ENCODE measurements around the gene LCT. TPM values are rescaled to one million over a fixed set of nuclear protein-coding genes. Genes with fewer than 3 reads are reported as not detected.

Gene LCT
- total RNA-seq, 1 experiment from 2014 or later: 1.3 TPM

GRCh38 chr2:135863233-135863632, 26.2 kb upstream of the LCT start:
- no peak for TF ChIP-seq CTCF (IDR thresholded peaks at IDR 0.05; ENCODE audit: unreplicated experiment)
- DNase-seq: no peak
- CTCF ChIA-PET: no interaction called here
- H3K27me3 Mint-ChIP-seq (ENCODE audit: unreplicated experiment): no peaks in the 10 kb centered on the region
- H3K4me1 Mint-ChIP-seq (ENCODE audit: low read depth, unreplicated experiment): no peaks in the 10 kb centered on the region
- BruUV-seq (replicated peaks): no TSS peak
- intact Hi-C loops (cut with micrococcal nuclease; ENCODE audit: unreplicated experiment): no loop called here
- no peaks in the 10 kb centered on the region for H3K9me3 Mint-ChIP-seq (ENCODE audit: low read depth, unreplicated experiment)
- no peak overlapping the region for H3K4me3 Mint-ChIP-seq (ENCODE audit: low read depth, unreplicated experiment)
- no peak overlapping the region for H3K27ac Mint-ChIP-seq (ENCODE audit: unreplicated experiment)
- H3K36me3 Mint-ChIP-seq (ENCODE audit: insufficient read depth, unreplicated experiment): peaks cover 12% of the 10 kb centered on the region

- no peak for TF ChIP-seq CTCF (IDR thresholded peaks at IDR 0.05; ENCODE audit: unreplicated experiment)
- Mint-ChIP-seq H3K36me3 (ENCODE audit: insufficient read depth, unreplicated experiment) (peaks cover 11% of the 10 kb centered on the region), H3K9me3 (ENCODE audit: low read depth, unreplicated experiment) (no peaks in the 10 kb centered on the region), H3K4me3 (ENCODE audit: low read depth, unreplicated experiment) (no peak overlapping the region), H3K27ac (ENCODE audit: unreplicated experiment) (no peak overlapping the region), H3K27me3 (ENCODE audit: unreplicated experiment) (no peaks in the 10 kb centered on the region), H3K4me1 (ENCODE audit: low read depth, unreplicated experiment) (no peaks in the 10 kb centered on the region)
- DNase-seq: no peak
- intact Hi-C loops (cut with micrococcal nuclease; ENCODE audit: unreplicated experiment): no loop called here
- no TSS peak for BruUV-seq (replicated peaks)
- CTCF ChIA-PET: no interaction called here
Measured at GRCh38 chr2:135862718-135863117, 25.7 kb upstream of the LCT start.

GRCh38 chr2:135853401-135853800, 16.4 kb upstream of the LCT start:
- no peaks in the 10 kb centered on the region for H3K9me3 Mint-ChIP-seq (ENCODE audit: low read depth, unreplicated experiment)
- no peaks in the 10 kb centered on the region for H3K4me1 Mint-ChIP-seq (ENCODE audit: low read depth, unreplicated experiment)
- TF ChIP-seq CTCF (IDR thresholded peaks at IDR 0.05; ENCODE audit: unreplicated experiment): no peak
- CTCF ChIA-PET: no interaction called here
- no peaks in the 10 kb centered on the region for H3K27me3 Mint-ChIP-seq (ENCODE audit: unreplicated experiment)
- DNase-seq: no peak
- BruUV-seq (replicated peaks): no TSS peak
- no peak overlapping the region for H3K27ac Mint-ChIP-seq (ENCODE audit: unreplicated experiment)
- intact Hi-C loops (cut with micrococcal nuclease; ENCODE audit: unreplicated experiment): no loop called here
- H3K4me3 Mint-ChIP-seq (ENCODE audit: low read depth, unreplicated experiment): no peak overlapping the region
- H3K36me3 Mint-ChIP-seq (ENCODE audit: insufficient read depth, unreplicated experiment): peaks cover 13% of the 10 kb centered on the region

- intact Hi-C loops (cut with micrococcal nuclease; ENCODE audit: unreplicated experiment): no loop called here
- DNase-seq: no peak
- Mint-ChIP-seq H3K36me3 (ENCODE audit: insufficient read depth, unreplicated experiment) (peaks cover 13% of the 10 kb centered on the region), H3K27ac (ENCODE audit: unreplicated experiment) (no peak overlapping the region), H3K9me3 (ENCODE audit: low read depth, unreplicated experiment) (no peaks in the 10 kb centered on the region), H3K4me1 (ENCODE audit: low read depth, unreplicated experiment) (no peaks in the 10 kb centered on the region), H3K4me3 (ENCODE audit: low read depth, unreplicated experiment) (no peak overlapping the region), H3K27me3 (ENCODE audit: unreplicated experiment) (no peaks in the 10 kb centered on the region)
- TF ChIP-seq CTCF (IDR thresholded peaks at IDR 0.05; ENCODE audit: unreplicated experiment): no peak
- CTCF ChIA-PET: no interaction called here
- BruUV-seq (replicated peaks): no TSS peak
Measured at GRCh38 chr2:135851858-135852257, 14.9 kb upstream of the LCT start.
